WTC11 (cell line): ENCODE measurements around the gene EGR4. TPM values are rescaled to one million over a fixed set of nuclear protein-coding genes. Genes with fewer than 3 reads are reported as not detected.

Source experiments
- ATAC-seq: fragments of 200-7000 bp; cut with Tn5 transposase; 2 replicates; pipeline ENCODE4 v1.10.0; 2021; ENCODE audit warnings: mild to moderate bottlenecking, moderate library complexity
- CTCF ChIA-PET: fragments of 300-600 bp; sonication (Branson Sonifier 250); formaldehyde crosslinking; loops from one replicate; lab custom pipeline; 2021; ENCODE audit warnings: antibody characterized with exemption; lab: Charles Lee
- POLR2A ChIA-PET: fragments of 350-600 bp; sonication (Branson Sonifier 250); formaldehyde crosslinking; loops from one replicate; lab custom pipeline; 2021; ENCODE audit warnings: antibody characterized with exemption; lab: Charles Lee
- DNase-seq: peaks from one replicate; pipeline ENCODE4 v3.0.0; 2021; ENCODE audit warnings: low spot score
- H3K27ac Mint-ChIP-seq: 2 replicates; pipeline ENCODE4 v1.8.0; 2021; ENCODE audit warnings: mixed read lengths
- H3K27me3 Mint-ChIP-seq: 2 replicates; pipeline ENCODE4 v1.8.0; 2021; ENCODE audit warnings: low read depth, mild to moderate bottlenecking, moderate library complexity, mixed read lengths
- H3K36me3 Mint-ChIP-seq: 2 replicates; pipeline ENCODE4 v1.8.0; 2021; ENCODE audit warnings: mixed read lengths
- H3K4me1 Mint-ChIP-seq: 2 replicates; pipeline ENCODE4 v1.8.0; 2022; ENCODE audit warnings: mixed read lengths
- H3K4me3 Mint-ChIP-seq: 2 replicates; pipeline ENCODE4 v1.8.0; 2021; ENCODE audit warnings: mild to moderate bottlenecking, moderate library complexity, mixed read lengths
- H3K9me3 Mint-ChIP-seq: 2 replicates; pipeline ENCODE4 v1.8.0; 2021; ENCODE audit warnings: mixed read lengths
- ARID4B ChIP-seq: sonication (generic); formaldehyde crosslinking; IDR thresholded peaks from 2 replicates; pipeline ENCODE4 v1.8.0; 2023; ENCODE audit warnings: missing genetic modification reagents, mild to moderate bottlenecking, borderline replicate concordance
- ATF1 ChIP-seq: sonication (generic); formaldehyde crosslinking; IDR thresholded peaks from 2 replicates; pipeline ENCODE4 v1.8.1; 2023; ENCODE audit warnings: mild to moderate bottlenecking, moderate library complexity, missing genetic modification reagents
- CBFB ChIP-seq: sonication (generic); formaldehyde crosslinking; IDR thresholded peaks from 2 replicates; pipeline ENCODE4 v1.8.1; 2022; ENCODE audit warnings: mild to moderate bottlenecking, low read depth, missing genetic modification reagents
- E2F1 ChIP-seq: sonication (generic); formaldehyde crosslinking; IDR thresholded peaks from 2 replicates; pipeline ENCODE4 v1.8.0; 2022; ENCODE audit warnings: mild to moderate bottlenecking, missing genetic modification reagents
- E2F5 ChIP-seq: sonication (generic); formaldehyde crosslinking; IDR thresholded peaks from 2 replicates; pipeline ENCODE4 v1.8.1; 2022; ENCODE audit warnings: mild to moderate bottlenecking, moderate library complexity, missing genetic modification reagents
- ELF4 ChIP-seq: sonication (generic); formaldehyde crosslinking; IDR thresholded peaks from 2 replicates; pipeline ENCODE4 v1.8.1; 2022; ENCODE audit warnings: low read depth, mild to moderate bottlenecking, moderate library complexity, missing genetic modification reagents
- ETV6 ChIP-seq: sonication (generic); formaldehyde crosslinking; IDR thresholded peaks from 2 replicates; pipeline ENCODE4 v1.8.1; 2022; ENCODE audit warnings: mild to moderate bottlenecking, missing genetic modification reagents
- FOXK1 ChIP-seq: sonication (generic); formaldehyde crosslinking; IDR thresholded peaks from 2 replicates; pipeline ENCODE4 v1.8.0; 2022; ENCODE audit warnings: mild to moderate bottlenecking, moderate library complexity, missing genetic modification reagents
- GABPB1 ChIP-seq: sonication (generic); formaldehyde crosslinking; IDR thresholded peaks from 2 replicates; pipeline ENCODE4 v1.8.1; 2023; ENCODE audit warnings: mild to moderate bottlenecking, missing genetic modification reagents
- KAT7 ChIP-seq: sonication (generic); formaldehyde crosslinking; IDR thresholded peaks from 2 replicates; pipeline ENCODE4 v1.8.1; 2023; ENCODE audit warnings: missing genetic modification reagents, mild to moderate bottlenecking, borderline replicate concordance
- MYBL2 ChIP-seq: sonication (generic); formaldehyde crosslinking; IDR thresholded peaks from 2 replicates; pipeline ENCODE4 v1.8.1; 2023; ENCODE audit warnings: mild to moderate bottlenecking, moderate library complexity, missing genetic modification reagents
- NFE2L1 ChIP-seq: sonication (generic); formaldehyde crosslinking; IDR thresholded peaks from 2 replicates; pipeline ENCODE4 v1.8.1; 2023; ENCODE audit warnings: missing genetic modification reagents
- NR1H2 ChIP-seq: sonication (generic); formaldehyde crosslinking; IDR thresholded peaks from 2 replicates; pipeline ENCODE4 v1.9.0; 2021; ENCODE audit warnings: mild to moderate bottlenecking, moderate library complexity, missing genetic modification reagents
- OVOL2 ChIP-seq: fragments of 250-450 bp; sonication (Bioruptor Pico); IDR thresholded peaks from 2 replicates; pipeline ENCODE4 v1.9.0; 2021; ENCODE audit warnings: mild to moderate bottlenecking, borderline replicate concordance
- RELA ChIP-seq: sonication (generic); formaldehyde crosslinking; IDR thresholded peaks from 2 replicates; pipeline ENCODE4 v1.8.1; 2022; ENCODE audit warnings: missing genetic modification reagents, mild to moderate bottlenecking, borderline replicate concordance
- TCF7 ChIP-seq: sonication (generic); formaldehyde crosslinking; IDR thresholded peaks from 2 replicates; pipeline ENCODE4 v1.8.0; 2022; ENCODE audit warnings: mild to moderate bottlenecking, low read depth, missing genetic modification reagents, moderate library complexity
- TP53 ChIP-seq: sonication (generic); formaldehyde crosslinking; IDR thresholded peaks from 2 replicates; pipeline ENCODE4 v1.8.1; 2023; ENCODE audit warnings: mild to moderate bottlenecking, missing genetic modification reagents
- ZNF121 ChIP-seq: sonication (generic); formaldehyde crosslinking; IDR thresholded peaks from 2 replicates; pipeline ENCODE4 v1.8.0; 2023; ENCODE audit warnings: missing genetic modification reagents
- ZNF263 ChIP-seq: sonication (generic); formaldehyde crosslinking; IDR thresholded peaks from 2 replicates; pipeline ENCODE4 v1.8.1; 2022; ENCODE audit warnings: low read depth, mild to moderate bottlenecking, moderate library complexity, missing genetic modification reagents
- ZNF281 ChIP-seq: sonication (generic); formaldehyde crosslinking; IDR thresholded peaks from 2 replicates; pipeline ENCODE4 v1.8.0; 2023; ENCODE audit warnings: mild to moderate bottlenecking, missing genetic modification reagents
- ZNF317 ChIP-seq: sonication (generic); formaldehyde crosslinking; IDR thresholded peaks from 2 replicates; pipeline ENCODE4 v1.8.1; 2023; ENCODE audit warnings: low read depth, mild to moderate bottlenecking, moderate library complexity, missing genetic modification reagents, borderline replicate concordance
- ZNF671 ChIP-seq: fragments of 250-450 bp; sonication (Bioruptor Pico); IDR thresholded peaks from 2 replicates; pipeline ENCODE4 v1.8.0; 2021; ENCODE audit warnings: mild to moderate bottlenecking
- total RNA-seq: library from RNA; stranded (reverse); gene quantifications from 3 replicates; pipeline ENCODE4 v1.2.3, GENCODE V29; 2021

Gene EGR4
- total RNA-seq, 1 experiment from 2014 or later = 0.13 TPM

DNA sequence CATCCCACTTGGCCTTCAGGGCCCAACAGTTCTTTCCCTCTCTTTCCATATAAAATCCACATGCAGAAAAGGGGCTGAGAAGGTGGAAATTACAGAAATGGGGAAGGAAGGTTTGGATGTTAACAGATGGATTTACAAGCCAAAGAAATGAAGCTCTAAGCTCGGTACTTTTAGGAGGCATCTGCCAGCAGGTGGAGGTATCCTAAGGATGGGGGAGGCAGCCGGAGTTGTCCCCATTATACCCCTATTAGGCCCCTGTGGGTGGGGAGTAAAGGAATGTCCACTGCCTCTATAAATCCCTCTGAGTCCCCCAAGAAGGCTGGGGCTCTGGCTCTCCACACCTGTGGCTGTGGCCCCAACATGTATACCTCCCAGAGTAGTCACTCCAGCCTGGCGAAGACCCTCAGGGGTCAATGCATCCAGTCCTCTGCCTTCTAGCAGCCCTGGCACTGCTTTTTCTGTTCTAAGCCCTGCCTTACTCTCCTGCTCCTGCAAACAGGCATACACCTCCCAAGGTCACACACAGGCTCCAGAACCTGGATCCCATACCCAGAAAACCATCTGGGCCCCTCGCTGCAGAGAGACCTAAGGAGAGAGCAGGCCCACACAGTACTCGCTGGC lies 10.3 kb downstream of the EGR4 start:
- POLR2A ChIA-PET = interaction anchor here (0.6 kb wide), 1 partner anchor 8 kb away, joined by 3 read pairs; no protein-coding TSS in a partner anchor

DNA sequence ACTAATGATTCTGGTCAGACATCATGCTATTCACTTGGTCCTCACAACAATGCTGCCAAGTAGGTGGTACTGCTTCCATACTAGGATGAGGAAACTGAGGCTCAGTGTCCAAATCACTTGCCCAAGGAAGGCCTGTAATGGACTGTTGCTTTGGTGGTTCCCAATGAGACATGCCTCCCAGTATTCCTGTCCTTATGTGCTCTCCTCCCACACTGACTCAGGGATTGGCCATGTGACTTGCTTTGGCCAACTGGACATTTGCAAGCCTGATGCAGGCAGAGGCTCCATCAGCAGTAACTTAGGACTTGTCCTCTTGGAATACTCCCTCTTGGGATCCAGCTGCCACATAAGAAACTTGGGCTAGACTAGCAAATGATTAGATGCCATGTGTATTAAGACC lies 12.1 kb downstream of the EGR4 start:
- ATAC-seq (no peak), DNase-seq (no peak)
- H3K4me3 Mint-ChIP-seq = no peak overlapping the region
- CTCF ChIA-PET = interaction anchor here (2.1 to 2.2 kb wide), 2 partner anchors 11 to 12 kb away, joined by 9 to 20 read pairs; partner anchors contain the start of gene EGR4
- H3K9me3 Mint-ChIP-seq = no peaks in the 10 kb centered on the region
- H3K27ac Mint-ChIP-seq = no peak overlapping the region
- H3K27me3 Mint-ChIP-seq = peaks cover 14% of the 10 kb centered on the region
- H3K36me3 Mint-ChIP-seq = peaks cover 6% of the 10 kb centered on the region; the same call in 1 of the 2 replicates
- POLR2A ChIA-PET = no interaction called here
- peaks cover 24% of the 10 kb centered on the region for H3K4me1 Mint-ChIP-seq
- TF ChIP-seq TP53 (CRISPR knock-in tag) (no peak), ZNF281 (CRISPR knock-in tag) (no peak), ZNF317 (CRISPR knock-in tag) (no peak), TCF7 (CRISPR knock-in tag) (no peak), ZNF671 (CRISPR knock-in tag) (no peak), NR1H2 (no peak), ATF1 (no peak), E2F5 (CRISPR knock-in tag) (no peak), KAT7 (no peak), ZNF263 (CRISPR knock-in tag) (no peak), CBFB (no peak), ZNF121 (CRISPR knock-in tag) (no peak), FOXK1 (CRISPR knock-in tag) (no peak), E2F1 (CRISPR knock-in tag) (no peak), ETV6 (CRISPR knock-in tag) (no peak), MYBL2 (no peak), NFE2L1 (CRISPR knock-in tag) (no peak), OVOL2 (no peak)

More for the DNA sequence above, 10.3 kb downstream of the EGR4 start:
- Mint-ChIP-seq H3K4me1 (peaks cover 24% of the 10 kb centered on the region), H3K36me3 (no peaks in the 10 kb centered on the region), H3K27ac (peak overlapping the region; percentile 50; the same call in 1 of the 2 replicates), H3K27me3 (peaks cover 32% of the 10 kb centered on the region), H3K9me3 (no peaks in the 10 kb centered on the region), H3K4me3 (peak overlapping the region; percentile 78)
- TF ChIP-seq ARID4B (CRISPR knock-in tag) = 0 out of 2 replicates have a peak, but pooled peaks have one; percentile 31
- TF ChIP-seq GABPB1 (CRISPR knock-in tag) = 0 out of 2 replicates have a peak, but pooled peaks have one; percentile 24
- no peak for TF ChIP-seq ELF4 (CRISPR knock-in tag)
- 0 out of 2 replicates have a peak, but pooled peaks have one; percentile 63 for TF ChIP-seq RELA (CRISPR knock-in tag)
- DNase-seq = no peak
- CTCF ChIA-PET = interaction anchor here (0.9 to 2.2 kb wide), 4 partner anchors 9 to 77 kb away, joined by 3 to 20 read pairs (median 5); partner anchors contain the start of gene EGR4
- ATAC-seq = peak; percentile 2
